ENCODE results near the gene ZFAND3.

DNA sequence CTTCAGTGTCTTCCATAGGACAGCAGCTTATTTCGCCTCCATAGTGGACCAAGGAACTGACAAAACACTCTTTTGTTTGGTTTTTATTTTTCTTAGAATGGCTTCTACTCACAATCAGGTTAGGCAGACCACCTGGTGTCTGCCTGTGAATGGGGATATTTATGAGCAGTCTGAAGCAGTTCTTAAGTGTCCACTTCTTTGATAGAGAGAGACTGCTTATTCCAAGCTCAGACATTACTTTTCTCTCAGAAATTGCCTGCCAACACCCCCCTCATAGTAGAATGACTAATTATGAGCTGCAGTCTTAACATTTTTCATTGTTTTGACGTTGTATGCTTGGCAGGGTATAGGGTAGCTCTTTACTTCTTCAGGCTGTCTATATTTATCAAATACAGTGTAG is 174.7 kb downstream of the ZFAND3 start:
- no peak for TF ChIP-seq GATA3 (IDR thresholded peaks at IDR 0.05; ENCODE audit: low read depth, low read length)
- no peak for TF ChIP-seq GATA2 (IDR thresholded peaks at IDR 0.05; ENCODE audit: low read depth, low read length)
